Measurements from ENCODE around the gene SYP.

SYP gene

DNA sequence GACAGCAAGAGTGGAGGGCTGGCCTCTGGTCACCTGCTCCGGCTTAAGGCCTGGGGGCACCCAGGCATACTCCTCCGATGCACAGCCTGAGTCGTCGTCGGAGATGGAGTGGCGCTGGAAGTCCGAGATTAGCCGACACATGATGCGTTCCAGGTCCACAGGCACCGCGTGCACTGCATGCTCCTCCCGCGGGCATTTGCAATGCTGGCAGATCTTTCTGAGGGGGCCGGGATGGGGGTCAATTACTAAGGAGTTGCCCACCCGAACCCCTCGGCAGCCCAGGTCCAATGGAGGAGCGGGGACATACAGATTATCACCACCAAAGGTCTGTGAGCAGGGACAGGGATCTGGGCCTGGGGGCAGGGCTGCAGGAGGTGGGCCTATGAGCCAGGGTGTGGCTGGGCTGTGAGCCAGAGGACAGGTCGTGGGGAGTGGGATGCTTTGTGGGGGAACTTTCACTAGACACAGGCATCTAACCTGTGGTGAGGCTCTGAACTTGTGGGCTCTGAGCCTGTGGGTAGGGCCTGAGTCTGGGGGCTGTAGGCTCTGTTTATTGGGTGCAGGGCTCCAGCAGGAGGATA, 16.2 kb downstream of the SYP start:
- TF ChIP-seq, protein P1, sequence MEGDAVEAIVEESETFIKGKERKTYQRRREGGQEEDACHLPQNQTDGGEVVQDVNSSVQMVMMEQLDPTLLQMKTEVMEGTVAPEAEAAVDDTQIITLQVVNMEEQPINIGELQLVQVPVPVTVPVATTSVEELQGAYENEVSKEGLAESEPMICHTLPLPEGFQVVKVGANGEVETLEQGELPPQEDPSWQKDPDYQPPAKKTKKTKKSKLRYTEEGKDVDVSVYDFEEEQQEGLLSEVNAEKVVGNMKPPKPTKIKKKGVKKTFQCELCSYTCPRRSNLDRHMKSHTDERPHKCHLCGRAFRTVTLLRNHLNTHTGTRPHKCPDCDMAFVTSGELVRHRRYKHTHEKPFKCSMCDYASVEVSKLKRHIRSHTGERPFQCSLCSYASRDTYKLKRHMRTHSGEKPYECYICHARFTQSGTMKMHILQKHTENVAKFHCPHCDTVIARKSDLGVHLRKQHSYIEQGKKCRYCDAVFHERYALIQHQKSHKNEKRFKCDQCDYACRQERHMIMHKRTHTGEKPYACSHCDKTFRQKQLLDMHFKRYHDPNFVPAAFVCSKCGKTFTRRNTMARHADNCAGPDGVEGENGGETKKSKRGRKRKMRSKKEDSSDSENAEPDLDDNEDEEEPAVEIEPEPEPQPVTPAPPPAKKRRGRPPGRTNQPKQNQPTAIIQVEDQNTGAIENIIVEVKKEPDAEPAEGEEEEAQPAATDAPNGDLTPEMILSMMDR (IDR thresholded peaks at IDR 0.05; ENCODE audit: extremely low read depth, insufficient read depth, missing control alignments): no peak
- in situ Hi-C loops (cut with MboI; ENCODE audit: low pct_unique_long_range_greater_than_20kb, low sequenced_read_pairs, unreplicated experiment): no loop called here

DNA sequence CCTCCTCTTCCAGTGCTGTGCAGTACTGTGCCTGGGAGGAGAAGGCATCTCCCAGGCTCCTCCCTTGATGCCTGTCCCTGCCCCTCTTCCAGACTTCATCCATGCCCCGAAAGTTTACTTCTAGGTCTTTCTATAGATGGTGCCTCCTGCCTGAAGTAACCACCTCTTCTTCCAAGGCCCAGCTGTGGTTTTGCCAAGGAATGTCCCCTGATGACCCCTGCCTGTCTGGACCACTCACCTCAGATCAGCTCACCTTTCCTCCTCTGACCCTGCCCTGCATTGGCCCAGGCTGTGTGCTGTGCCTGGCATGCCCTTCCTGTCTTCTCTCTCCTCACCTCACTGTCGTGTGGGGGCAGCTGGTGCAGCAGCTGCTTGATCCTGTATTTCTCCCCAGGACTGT, 20.6 kb downstream of the SYP start:
- DNase-seq (ENCODE audit: low spot score): no peak
- TF ChIP-seq, protein P1 (IDR thresholded peaks at IDR 0.05; ENCODE audit: extremely low read depth, insufficient read depth, missing control alignments): no peak
- in situ Hi-C loops (cut with MboI; ENCODE audit: low pct_unique_long_range_greater_than_20kb, low sequenced_read_pairs, unreplicated experiment): no loop called here

More for the DNA sequence above, 16.2 kb downstream of the SYP start:
- no peak for DNase-seq (ENCODE audit: low spot score)

DNA sequence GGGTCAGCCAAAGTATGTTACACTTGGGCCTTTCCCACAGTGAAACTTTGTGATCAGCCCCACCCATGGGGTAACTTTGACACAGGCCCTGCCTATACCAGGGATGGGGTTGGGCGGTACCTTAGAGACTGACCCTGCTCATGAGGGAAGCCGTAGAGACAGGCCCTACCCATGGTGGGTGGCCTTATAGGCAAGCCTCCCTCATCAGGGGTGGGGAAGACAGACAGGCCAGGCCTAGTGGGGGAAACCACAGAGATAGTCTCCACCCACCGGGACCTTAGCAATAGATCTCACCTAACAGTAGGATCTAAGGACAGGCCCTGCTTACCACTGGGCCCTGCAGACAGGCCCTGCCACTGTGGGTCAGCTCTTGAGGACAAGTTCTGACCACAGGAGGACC, 21.5 kb downstream of the SYP start:
- in situ Hi-C loops (cut with MboI; ENCODE audit: low pct_unique_long_range_greater_than_20kb, low sequenced_read_pairs, unreplicated experiment): no loop called here
- TF ChIP-seq, protein P1 (IDR thresholded peaks at IDR 0.05; ENCODE audit: extremely low read depth, insufficient read depth, missing control alignments): no peak
- no peak for DNase-seq (ENCODE audit: low spot score)

GRCh38 chrX:49177873-49178480, 22.0 kb downstream of the SYP start:
- DNase-seq (ENCODE audit: low spot score): no peak
- TF ChIP-seq, protein P1 (IDR thresholded peaks at IDR 0.05; ENCODE audit: extremely low read depth, insufficient read depth, missing control alignments): no peak
- in situ Hi-C loops (cut with MboI; ENCODE audit: low pct_unique_long_range_greater_than_20kb, low sequenced_read_pairs, unreplicated experiment): no loop called here

- DNase-seq (ENCODE audit: low spot score): no peak
- in situ Hi-C loops (cut with MboI; ENCODE audit: low pct_unique_long_range_greater_than_20kb, low sequenced_read_pairs, unreplicated experiment): no loop called here
- TF ChIP-seq, protein P1 (IDR thresholded peaks at IDR 0.05; ENCODE audit: extremely low read depth, insufficient read depth, missing control alignments): no peak
Observed at GRCh38 chrX:49177338-49177833, 22.6 kb downstream of the SYP start.

DNA sequence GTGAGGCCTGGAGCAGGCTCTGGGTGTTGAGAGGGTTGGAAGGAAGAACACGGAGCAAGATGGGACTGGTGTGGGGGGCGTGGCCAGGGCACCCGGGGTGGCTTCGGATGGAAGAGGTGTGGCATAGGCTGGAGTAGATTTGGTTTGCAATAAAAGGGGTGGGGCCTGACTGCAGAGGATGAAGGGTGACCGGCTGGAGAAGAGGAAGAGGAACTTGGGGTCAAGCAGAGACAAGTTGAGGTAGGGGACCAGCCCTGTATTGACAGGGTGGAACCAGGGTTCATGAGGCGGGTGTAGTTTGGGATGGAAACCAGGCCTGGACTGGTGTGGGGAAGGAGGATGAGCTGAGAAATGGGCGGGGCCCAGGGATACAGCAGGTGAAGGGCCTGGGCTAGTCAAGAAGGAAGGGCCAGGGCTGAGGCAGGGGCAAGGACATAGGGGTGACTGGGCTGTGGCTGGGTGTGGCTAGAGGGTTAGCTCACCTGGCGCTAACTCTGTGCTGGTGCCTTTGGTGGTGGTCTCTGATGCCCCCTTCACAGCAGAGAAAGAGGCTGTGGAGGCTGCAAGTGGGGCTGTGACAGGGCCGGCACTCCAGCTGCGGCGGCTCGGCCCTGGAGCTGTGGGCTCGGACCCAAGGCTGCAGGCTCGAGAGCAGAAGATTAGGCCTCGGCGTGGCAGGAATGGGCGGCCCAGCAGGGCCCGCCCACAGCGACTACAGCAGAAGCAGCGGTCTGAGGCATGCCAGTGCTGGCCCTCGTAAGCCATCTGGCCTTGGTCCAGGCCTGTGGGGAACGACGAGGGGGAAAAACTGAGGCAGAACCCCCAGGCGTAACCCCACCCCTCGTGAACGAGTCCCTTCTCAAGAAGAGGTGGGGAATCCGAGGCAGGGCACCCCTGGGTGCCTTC, 23.3 kb downstream of the SYP start:
- no peak for DNase-seq (ENCODE audit: low spot score)
- TF ChIP-seq, protein P1 (IDR thresholded peaks at IDR 0.05; ENCODE audit: extremely low read depth, insufficient read depth, missing control alignments): no peak
- in situ Hi-C loops (cut with MboI; ENCODE audit: low pct_unique_long_range_greater_than_20kb, low sequenced_read_pairs, unreplicated experiment): no loop called here

Measured in GM13977 (cell line).